IMR-90 (cell line): Measurements from ENCODE around the gene SLF1. TPM values are rescaled to one million over a fixed set of nuclear protein-coding genes. Genes with fewer than 3 reads are reported as not detected.

Experiments used
- ATAC-seq: fragments of 200-7000 bp; cut with Tn5 transposase; 2 replicates; pipeline ENCODE4 v1.9.1; 2020; ENCODE audit warnings: low read depth, mild to moderate bottlenecking, moderate library complexity
- BruUV-seq: library from RNA; stranded (reverse); fragments of 400-500 nt; replicated peaks from 2 replicates; lab custom pipeline; 2021; lab: Mats Ljungman, UMichigan
- CTCF ChIA-PET: fragments of 300-600 bp; formaldehyde crosslinking; extraction: SDS; loops from one replicate; lab custom pipeline; 2021; ENCODE audit warnings: antibody characterized with exemption; lab: Yijun Ruan, JAX
- POLR2A ChIA-PET: fragments of 300-600 bp; sonication (Branson Sonifier 250); formaldehyde crosslinking; loops from one replicate; lab custom pipeline; 2022; ENCODE audit warnings: antibody characterized with exemption; ENCODE audit not compliant: unreplicated experiment; lab: Charles Lee
- DNase-seq: peaks from one replicate; pipeline ENCODE4 v3.0.0; 2013
- H2AFZ ChIP-seq: replicated peaks from 2 replicates; pipeline ENCODE3; 2013; ENCODE audit warnings: low read length, mild to moderate bottlenecking; ENCODE audit not compliant: poor library complexity
- H2AK5ac ChIP-seq: 2 replicates; pipeline ENCODE4 v1.6.1; 2013; ENCODE audit warnings: low read depth, low read length, inconsistent platforms
- H2AK9ac ChIP-seq: replicated peaks from 2 replicates; pipeline ENCODE3; 2013; ENCODE audit warnings: mild to moderate bottlenecking, low read depth, low read length, moderate library complexity; ENCODE audit not compliant: poor library complexity
- H2BK120ac ChIP-seq: 2 replicates; pipeline ENCODE4 v1.6.1; 2013; ENCODE audit warnings: low read depth, low read length, inconsistent platforms
- H2BK15ac ChIP-seq: 3 replicates; pipeline ENCODE4 v1.6.1; 2013; ENCODE audit warnings: low read depth, low read length, inconsistent platforms
- H2BK20ac ChIP-seq: 2 replicates; pipeline ENCODE4 v1.6.1; 2013; ENCODE audit warnings: low read depth, mild to moderate bottlenecking, inconsistent platforms, low read length, moderate library complexity
- H2BK5ac ChIP-seq: 2 replicates; pipeline ENCODE4 v1.6.1; 2013; ENCODE audit warnings: mild to moderate bottlenecking, low read depth, low read length, inconsistent platforms; ENCODE audit not compliant: poor library complexity, severe bottlenecking
- H3K14ac ChIP-seq: replicated peaks from 2 replicates; pipeline ENCODE4 v1.6.1; 2013; ENCODE audit warnings: low read depth, low read length, inconsistent platforms
- H3K18ac ChIP-seq: 2 replicates; pipeline ENCODE4 v1.6.1; 2013; ENCODE audit warnings: low read depth, low read length, control low read depth
- H3K23ac ChIP-seq: 2 replicates; pipeline ENCODE4 v1.6.1; 2013; ENCODE audit warnings: low read depth, low read length, inconsistent platforms
- H3K27ac ChIP-seq: 2 replicates; pipeline ENCODE4 v1.5.1; 2013; ENCODE audit warnings: mild to moderate bottlenecking, control low read depth, low read length; ENCODE audit not compliant: insufficient read depth
- H3K27me3 ChIP-seq: 2 replicates; pipeline ENCODE4 v1.6.1; 2013; ENCODE audit warnings: low read length; ENCODE audit not compliant: control insufficient read depth, insufficient read depth
- H3K36me3 ChIP-seq: 2 replicates; pipeline ENCODE4 v1.6.1; 2013; ENCODE audit warnings: low read length, mixed read lengths; ENCODE audit not compliant: control insufficient read depth, insufficient read depth
- H3K4ac ChIP-seq: 2 replicates; pipeline ENCODE4 v1.6.1; 2013; ENCODE audit warnings: low read depth, low read length, inconsistent platforms
- H3K4me1 ChIP-seq: 2 replicates; pipeline ENCODE4 v1.6.1; 2013; ENCODE audit warnings: low read length, mixed read lengths; ENCODE audit not compliant: control insufficient read depth, insufficient read depth
- H3K4me2 ChIP-seq: 2 replicates; pipeline ENCODE4 v1.6.1; 2013; ENCODE audit warnings: low read depth, mild to moderate bottlenecking, control low read depth, low read length, moderate library complexity
- H3K4me3 ChIP-seq: 2 replicates; pipeline ENCODE4 v1.5.1; 2013; ENCODE audit warnings: low read depth, mild to moderate bottlenecking, control low read depth, low read length, moderate library complexity; ENCODE audit not compliant: insufficient read depth
- H3K56ac ChIP-seq: 2 replicates; pipeline ENCODE4 v1.6.1; 2013; ENCODE audit warnings: low read length, inconsistent platforms; ENCODE audit not compliant: insufficient read depth; ENCODE audit errors: extremely low read depth
- H3K79me1 ChIP-seq, 2 experiments: 2 replicates each; pipeline ENCODE4 v1.6.1; 2013; ENCODE audit warnings: low read length in 2 of 2, inconsistent platforms in 1 of 2, low read depth in 1 of 2
- H3K9ac ChIP-seq: 2 replicates; pipeline ENCODE4 v1.6.1; 2013; ENCODE audit warnings: low read depth, low read length, control low read depth
- H3K9me1 ChIP-seq: 2 replicates; pipeline ENCODE4 v1.6.1; 2013; ENCODE audit warnings: low read length, inconsistent platforms; ENCODE audit not compliant: insufficient read depth
- H3K9me3 ChIP-seq: 2 replicates; pipeline ENCODE4 v1.6.1; 2013; ENCODE audit warnings: low read length; ENCODE audit not compliant: control insufficient read depth, insufficient read depth
- H4K20me1 ChIP-seq: 2 replicates; pipeline ENCODE4 v1.6.1; 2013; ENCODE audit warnings: low read length, inconsistent platforms; ENCODE audit not compliant: insufficient read depth
- H4K5ac ChIP-seq: 2 replicates; pipeline ENCODE4 v1.6.1; 2013; ENCODE audit warnings: mild to moderate bottlenecking, low read depth, low read length, control low read depth
- H4K8ac ChIP-seq, 2 experiments: 2 replicates each; pipeline ENCODE4 v1.6.1; 2013; ENCODE audit warnings: low read depth in 2 of 2, low read length in 2 of 2, control low read depth in 1 of 2, inconsistent platforms in 1 of 2
- H4K91ac ChIP-seq: 2 replicates; pipeline ENCODE4 v1.6.1; 2013; ENCODE audit warnings: low read depth, low read length, inconsistent platforms; ENCODE audit not compliant: insufficient read depth
- BHLHE40 ChIP-seq: fragments of 150-350 bp; IDR thresholded peaks from 2 replicates; pipeline ENCODE4 v1.6.1; 2016; ENCODE audit warnings: mild to moderate bottlenecking, low read depth, low read length
- CEBPB ChIP-seq: IDR thresholded peaks from 2 replicates; pipeline ENCODE4 v1.6.1; 2012; ENCODE audit warnings: low read depth, low read length, improper control_type of control experiment
- FOS ChIP-seq: fragments of 150-350 bp; IDR thresholded peaks from 2 replicates; pipeline ENCODE4 v1.6.1; 2016; ENCODE audit warnings: low read depth, low read length
- MAZ ChIP-seq: IDR thresholded peaks from 2 replicates; pipeline ENCODE4 v1.6.1; 2012; ENCODE audit warnings: low read depth, mild to moderate bottlenecking, low read length, improper control_type of control experiment, moderate library complexity, borderline replicate concordance
- MXI1 ChIP-seq: IDR thresholded peaks from 2 replicates; pipeline ENCODE4 v1.6.1; 2012; ENCODE audit warnings: low read depth, mild to moderate bottlenecking, low read length, moderate library complexity, borderline replicate concordance
- POLR2A ChIP-seq: IDR thresholded peaks from 2 replicates; pipeline ENCODE4 v1.6.1; 2012; ENCODE audit warnings: mild to moderate bottlenecking, low read depth, low read length
- RAD21 ChIP-seq: IDR thresholded peaks from 2 replicates; pipeline ENCODE4 v1.6.1; 2012; ENCODE audit warnings: low read length, improper control_type of control experiment
- RCOR1 ChIP-seq: IDR thresholded peaks from 2 replicates; pipeline ENCODE4 v1.6.1; 2012; ENCODE audit warnings: mild to moderate bottlenecking, low read length, improper control_type of control experiment; ENCODE audit not compliant: insufficient replicate concordance
- SMC3 ChIP-seq: fragments of 150-350 bp; IDR thresholded peaks from 2 replicates; pipeline ENCODE4 v1.6.1; 2016; ENCODE audit warnings: low read depth, mild to moderate bottlenecking, antibody characterized with exemption, low read length, moderate library complexity
- WGBS, 2 experiments: methylation state at CpG; one replicate each; pipeline versions ENCODE4 v1.1.5 to v1.1.7; 2013; ENCODE audit warnings: missing lambda C conversion rate in 2 of 2; ENCODE audit not compliant: insufficient read length in 1 of 2; ENCODE audit errors: extremely low coverage in 2 of 2; 5-methylcytosine and 5-hydroxymethylcytosine counted together
- dilution Hi-C: fragments of 300-500 bp; cut with HindIII; formaldehyde crosslinking; loops from one replicate; pipeline ENCODE4 v1.14.3; 2018; ENCODE audit warnings: low sequenced_read_pairs; ENCODE audit not compliant: unreplicated experiment
- in situ Hi-C: fragments of 300-500 bp; cut with MboI; formaldehyde crosslinking; loops from 3 replicates; pipeline ENCODE4 v1.14.3; 2019; ENCODE audit warnings: low sequenced_read_pairs, inconsistent platforms, mixed read lengths
- intact Hi-C: fragments of 100-400 bp; cut with micrococcal nuclease; formaldehyde crosslinking; loops from 2 replicates; pipeline ENCODE4 v1.10.0; 2022
- polyA plus RNA-seq, 3 experiments: library from polyadenylated mRNA; depleted of rRNA; stranded (reverse); fragments of >200 nt; gene quantifications; 2 replicates each; pipeline ENCODE4 v1.2.3, GENCODE V29; 2012; ENCODE audit warnings: low replicate concordance in 1 of 3
- total RNA-seq: library from RNA; depleted of rRNA; stranded (reverse); fragments of >200 nt; gene quantifications from 2 replicates; pipeline ENCODE4 v1.2.3, GENCODE V29; 2012
- TF ChIP-seq, protein P1 (sequence below): fragments of 150-350 bp; IDR thresholded peaks from 2 replicates; pipeline ENCODE4 v1.6.1; 2016; ENCODE audit warnings: low read depth, mild to moderate bottlenecking, low read length, moderate library complexity, borderline replicate concordance

The SLF1 gene
- total and polyA plus RNA-seq, 2 of the 4 experiments (the other 2 are of a cell fraction), result 1.9 to 3.4 TPM

DNA sequence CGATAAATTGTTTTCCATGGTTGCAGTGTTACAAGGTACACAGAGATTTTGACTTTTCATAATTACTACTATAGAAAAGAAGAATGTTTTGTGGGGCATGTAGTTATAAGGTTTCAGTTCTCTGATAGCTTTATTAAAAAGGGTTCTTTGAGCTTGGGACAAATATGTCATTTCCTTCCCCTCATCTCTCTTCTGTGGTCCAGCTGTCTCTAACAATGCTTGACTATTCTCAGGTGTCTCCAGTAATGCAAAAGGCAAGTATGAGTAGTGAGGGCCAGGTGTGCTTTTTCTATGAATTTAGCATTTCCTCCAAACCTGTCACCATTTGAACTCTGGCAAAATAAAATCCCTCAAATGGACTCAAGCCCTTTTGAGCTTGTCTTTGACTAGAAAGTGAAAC, 84.3 kb downstream of the SLF1 start:
- Histone ChIP-seq H2BK20ac (no peak overlapping the region), H3K4me1 (no peaks in the 10 kb centered on the region), H2BK120ac (no peak overlapping the region), H3K18ac (no peak overlapping the region), H2BK15ac (no peak overlapping the region), H3K4ac (no peak overlapping the region), H4K8ac (no peak overlapping the region), H2AK9ac (no peak overlapping the region), H4K91ac (no peak overlapping the region), H2AK5ac (no peak overlapping the region), H3K79me1 (no peaks in the 10 kb centered on the region), H3K4me3 (no peak overlapping the region), H2BK5ac (no peak overlapping the region), H3K27ac (no peak overlapping the region), H3K9me3 (no peaks in the 10 kb centered on the region), H4K5ac (no peak overlapping the region), H3K14ac (no peak overlapping the region), H3K36me3 (no peaks in the 10 kb centered on the region), H2AFZ (no peak overlapping the region), H3K23ac (no peak overlapping the region), H3K27me3 (no peaks in the 10 kb centered on the region), H3K56ac (no peak overlapping the region), H3K4me2 (no peak overlapping the region), H4K20me1 (no peaks in the 10 kb centered on the region), H3K9me1 (no peaks in the 10 kb centered on the region), H3K9ac (no peak overlapping the region)
- BruUV-seq, result no TSS peak
- WGBS, 2 experiments, result no CpG with 5 or more reads among the region's 1 CpG
- POLR2A ChIA-PET, result no interaction called here
- TF ChIP-seq MAZ (no peak), RAD21 (no peak), CEBPB (no peak), FOS (no peak), BHLHE40 (no peak), RCOR1 (no peak), POLR2A (no peak), SMC3 (no peak), MXI1 (no peak)
- TF ChIP-seq, protein P1, sequence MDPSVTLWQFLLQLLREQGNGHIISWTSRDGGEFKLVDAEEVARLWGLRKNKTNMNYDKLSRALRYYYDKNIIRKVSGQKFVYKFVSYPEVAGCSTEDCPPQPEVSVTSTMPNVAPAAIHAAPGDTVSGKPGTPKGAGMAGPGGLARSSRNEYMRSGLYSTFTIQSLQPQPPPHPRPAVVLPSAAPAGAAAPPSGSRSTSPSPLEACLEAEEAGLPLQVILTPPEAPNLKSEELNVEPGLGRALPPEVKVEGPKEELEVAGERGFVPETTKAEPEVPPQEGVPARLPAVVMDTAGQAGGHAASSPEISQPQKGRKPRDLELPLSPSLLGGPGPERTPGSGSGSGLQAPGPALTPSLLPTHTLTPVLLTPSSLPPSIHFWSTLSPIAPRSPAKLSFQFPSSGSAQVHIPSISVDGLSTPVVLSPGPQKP, result no peak
- CTCF ChIA-PET, result interaction anchor here (1.0 to 1.2 kb wide), 2 partner anchors 10 to 23 kb away, joined by 3 to 4 read pairs; no protein-coding TSS in a partner anchor
- in situ Hi-C loops (no loop called here), intact Hi-C loops (no loop called here), dilution Hi-C loops (no loop called here)
- ATAC-seq (no peak), DNase-seq (no peak)
